ENCODE measurements around the gene LIAS.
A peak's percentile ranks its signal among the peaks of the same experiment; 100 is the strongest.
"Not testable (repeated sequence)": the region's sequence is repeated elsewhere in the genome, so short reads cannot be mapped to it uniquely, and the experiment has no call there.

LIAS gene

GRCh38 chr4:39458505-39459300 lies at the start of gene LIAS, which contains the start of gene RPL9:
Gene LIAS (plus strand): TSS chr4:39459056. CDS start chr4:39459118, 62 bp downstream.
Gene RPL9 (minus strand): TSS chr4:39458922. CDS start chr4:39458439, 483 bp downstream.
- DNase-seq: peak; percentile 96

DNA sequence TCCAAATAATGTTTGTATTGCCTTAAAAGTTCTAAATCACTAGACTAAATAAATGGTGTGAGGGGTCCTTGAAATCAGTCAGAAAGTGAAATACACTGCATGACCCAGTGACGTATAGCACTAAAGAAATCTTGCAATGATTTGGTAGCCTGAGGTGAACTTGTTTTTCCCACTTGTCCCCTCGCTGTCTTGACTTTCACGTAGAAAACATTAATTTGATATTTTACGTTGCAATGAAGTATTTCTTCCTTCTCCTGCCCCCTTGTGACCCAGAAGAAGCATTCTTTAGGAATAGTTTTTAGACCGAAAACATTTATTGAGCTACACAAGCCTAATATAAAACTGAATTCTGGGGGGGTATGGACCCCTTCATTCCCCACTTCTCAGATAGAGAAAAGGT lies 48.4 kb upstream of the LIAS start:
- DNase-seq: no peak

GRCh38 chr4:39411561-39411960 lies 47.3 kb upstream of the LIAS start:
- DNase-seq: not testable (repeated sequence)

- no peak for DNase-seq
These were observed 43.1 kb upstream of the LIAS start for GRCh38 chr4:39415678-39416283.

- no peak for DNase-seq
These were observed 36.6 kb upstream of the LIAS start for GRCh38 chr4:39422247-39422646.

DNA sequence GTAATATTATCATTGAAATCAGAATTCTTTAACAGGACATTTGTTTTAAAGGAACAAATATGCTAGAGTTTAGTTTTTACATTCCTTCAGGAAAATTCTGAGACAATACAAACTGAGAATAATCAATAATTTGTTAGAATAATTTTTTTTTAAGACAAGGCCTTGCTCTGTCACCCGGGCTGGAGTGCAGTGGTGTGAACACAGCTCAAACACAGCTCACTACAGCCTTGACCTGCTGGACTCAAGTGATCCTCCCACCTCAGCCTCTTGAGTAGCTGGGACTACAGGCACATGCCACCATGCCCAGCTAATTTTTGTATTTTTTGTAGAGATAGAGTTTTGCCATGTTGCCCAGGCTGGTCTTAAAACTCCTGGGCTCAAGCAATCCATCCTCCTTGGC lies 33.6 kb upstream of the LIAS start:
- DNase-seq: not testable (repeated sequence)

DNA sequence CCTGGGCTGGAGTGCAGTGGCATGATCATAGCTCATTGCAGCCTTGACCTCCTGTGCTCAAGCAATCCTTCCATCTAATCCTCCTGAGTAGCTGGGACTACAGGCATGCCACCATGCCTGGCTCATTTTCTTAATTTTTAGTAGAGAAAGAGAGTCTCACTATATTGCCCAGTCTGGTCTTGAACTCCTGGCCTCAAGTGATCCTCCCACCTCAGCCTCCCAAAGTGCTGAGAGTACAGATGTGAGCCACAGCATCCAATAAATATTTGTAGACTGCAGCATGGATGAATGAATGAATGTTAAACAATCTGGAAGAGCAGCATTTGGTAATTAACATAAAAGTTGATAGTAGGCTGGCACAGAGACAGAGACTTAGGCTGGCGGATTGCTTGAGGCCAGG lies 32.1 kb upstream of the LIAS start:
- no peak for DNase-seq

GRCh38 chr4:39427520-39428114 lies 31.2 kb upstream of the LIAS start:
- DNase-seq: no peak

- no peak for DNase-seq
These were observed 29.2 kb upstream of the LIAS start for GRCh38 chr4:39429476-39430334.

GRCh38 chr4:39433878-39434492 lies 24.9 kb upstream of the LIAS start:
- DNase-seq: no peak

DNA sequence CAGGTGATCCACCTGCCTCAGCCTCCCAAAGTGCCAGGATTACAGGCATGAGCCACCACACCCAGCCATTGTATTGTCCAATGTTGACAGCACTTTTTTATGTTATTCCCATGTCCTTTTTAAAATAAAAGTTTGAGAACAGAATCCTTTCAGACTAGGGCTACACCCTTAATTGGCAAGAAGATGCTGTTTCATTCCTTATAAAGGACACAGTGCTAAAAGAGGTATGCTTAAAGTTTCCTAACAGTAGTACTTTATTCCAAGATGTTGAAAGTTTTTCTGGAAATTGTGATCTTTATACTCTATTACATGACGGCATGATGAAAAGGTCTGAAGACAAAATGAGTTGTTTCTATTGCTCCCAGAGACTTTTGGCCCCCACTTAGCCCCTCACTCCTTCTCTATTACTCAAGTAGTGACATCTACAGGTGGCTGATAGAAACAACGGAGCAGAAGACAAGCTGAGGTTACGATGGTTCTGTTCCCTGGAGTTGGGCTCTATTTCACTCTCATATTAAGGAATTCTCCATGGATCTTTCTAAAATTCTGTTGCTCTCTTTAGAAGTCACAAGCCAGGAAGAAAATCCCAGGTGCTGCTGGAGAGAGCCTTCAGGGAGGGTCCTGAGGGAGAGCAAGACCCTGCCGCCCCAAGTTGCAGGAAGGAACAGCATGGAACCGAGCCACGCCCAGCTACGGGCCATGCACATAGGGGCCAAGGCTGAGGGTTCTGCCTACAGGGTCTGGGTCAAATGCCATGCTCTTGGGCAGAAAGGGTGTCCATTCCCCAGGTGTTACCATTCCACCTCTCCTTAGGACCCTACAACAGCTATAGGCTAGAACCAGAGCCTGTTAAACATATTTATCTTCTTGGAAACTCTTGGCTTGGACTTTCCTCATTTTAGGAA lies 22.9 kb upstream of the LIAS start:
- DNase-seq: no peak

DNA sequence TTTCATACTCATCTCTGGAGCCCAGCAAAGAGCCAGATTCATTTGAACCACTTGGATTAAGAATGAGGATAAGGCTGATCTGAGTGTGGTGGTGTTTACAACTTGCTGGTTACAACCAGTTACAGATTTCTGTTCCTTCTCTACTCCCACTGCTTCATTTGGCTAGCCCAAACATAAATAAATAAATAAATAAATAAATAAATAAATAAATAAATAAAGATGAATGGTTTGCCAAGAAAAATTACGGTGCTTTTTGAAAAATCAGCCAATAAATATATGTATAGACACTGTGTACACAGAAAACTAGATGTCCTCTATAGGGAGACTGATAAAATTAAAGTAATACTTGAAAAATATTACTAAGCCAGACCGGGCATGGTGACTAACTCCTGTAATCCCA lies 17.3 kb upstream of the LIAS start:
- DNase-seq: no peak

GRCh38 chr4:39442998-39443397 lies 15.9 kb upstream of the LIAS start:
- peak; percentile 57 for DNase-seq

- DNase-seq: no peak
These were observed 12.4 kb upstream of the LIAS start for GRCh38 chr4:39446483-39446841.

GRCh38 chr4:39446842-39447573 lies 11.8 kb upstream of the LIAS start:
- DNase-seq: peak; percentile 55

GRCh38 chr4:39450618-39451017 lies 8.2 kb upstream of the LIAS start:
- no peak for DNase-seq

- DNase-seq: no peak
These were observed 7.3 kb upstream of the LIAS start for GRCh38 chr4:39451423-39452023.

DNA sequence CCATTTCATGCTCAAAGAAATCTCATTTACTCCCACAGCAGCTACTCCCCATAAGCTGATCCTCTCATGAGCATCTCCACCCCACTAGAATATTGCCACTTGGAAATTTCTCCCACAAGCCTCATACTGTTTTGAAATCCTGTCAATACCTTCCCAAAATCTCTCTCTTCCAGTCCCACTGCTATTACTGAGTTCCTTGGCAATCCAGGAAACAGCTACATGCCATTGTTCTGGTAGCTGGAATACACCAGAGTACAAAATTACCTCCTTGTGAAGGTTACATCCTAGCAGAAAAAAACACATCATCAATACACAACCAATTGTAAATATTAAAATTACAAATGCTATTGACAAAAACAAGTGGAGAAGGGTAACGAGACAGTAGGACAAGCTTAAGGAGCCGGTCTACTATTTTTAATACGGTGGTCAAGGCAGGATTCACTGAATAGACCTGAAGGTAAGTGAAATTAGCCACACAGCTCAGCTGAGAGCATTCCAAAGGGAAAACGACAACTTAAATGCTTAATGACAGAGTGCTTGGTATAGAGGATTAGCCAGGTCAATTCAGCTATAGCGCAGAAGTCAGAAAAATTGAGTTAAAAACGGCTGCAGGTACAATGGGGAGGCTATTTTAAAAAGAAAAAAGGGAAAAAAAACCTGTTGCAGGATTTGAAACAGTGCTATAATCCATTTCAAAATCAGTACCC lies 6.5 kb upstream of the LIAS start:
- no peak for DNase-seq

DNA sequence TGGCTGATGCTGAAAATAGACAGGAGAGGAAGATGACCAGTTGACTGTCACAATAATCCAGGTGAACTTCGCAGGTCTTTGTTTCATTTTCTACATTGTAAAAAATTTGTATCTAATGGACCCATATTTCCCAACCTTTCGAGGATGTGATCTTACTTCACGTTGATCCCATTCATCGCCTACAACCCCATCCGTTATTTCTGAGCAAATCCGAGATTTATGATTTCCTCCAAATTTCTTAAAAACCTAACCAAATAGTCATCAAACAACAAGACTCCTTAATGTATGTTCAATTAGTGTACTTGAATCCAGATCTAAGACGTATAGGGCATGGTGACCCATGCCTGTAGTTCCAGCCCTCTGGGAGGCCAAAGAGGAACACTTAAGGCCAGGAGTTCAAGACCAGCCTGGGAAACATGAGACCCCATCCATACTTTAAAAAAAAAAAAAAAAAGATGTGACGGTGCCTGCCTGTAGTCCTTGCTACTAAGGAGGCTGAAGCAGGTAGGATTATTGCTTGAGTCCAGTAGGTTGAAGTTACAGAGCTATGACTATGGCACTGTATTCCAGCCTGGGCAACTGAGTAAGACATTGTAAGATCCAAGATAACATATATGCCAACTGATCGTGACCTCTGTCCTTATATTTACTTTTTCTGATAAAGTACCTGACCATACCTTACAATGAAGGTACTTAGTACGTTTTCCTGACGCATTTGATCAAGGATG lies 5.8 kb upstream of the LIAS start:
- no peak for DNase-seq

Measured in activated CD4-positive, alpha-beta T cell treated with anti-CD3 and anti-CD28 coated beads, Interleukin-2, Interleukin-6, amounts not matched to agents 100 ng/mL and 50 ng/mL, durations not matched to agents 16 hours and 8 hours (primary cell).